Glomerular endothelial cell (primary cell): ENCODE results near the gene CCDC59. TPM values are rescaled to one million over a fixed set of nuclear protein-coding genes. Genes with fewer than 3 reads are reported as not detected.

ENCODE experiments used
- DNase-seq: peaks from one replicate; pipeline ENCODE4 v3.0.0-alpha.2; 2011; ENCODE audit warnings: low read depth, low spot score; ENCODE audit errors: extremely low read depth
- total RNA-seq: library from RNA; depleted of rRNA; stranded (reverse); fragments of >200 nt; gene quantifications from 2 replicates; pipeline ENCODE4 v1.2.3, GENCODE V29; 2015

CCDC59 gene
- total RNA-seq, 1 donor from 2014 or later, result 53.1 TPM

DNA sequence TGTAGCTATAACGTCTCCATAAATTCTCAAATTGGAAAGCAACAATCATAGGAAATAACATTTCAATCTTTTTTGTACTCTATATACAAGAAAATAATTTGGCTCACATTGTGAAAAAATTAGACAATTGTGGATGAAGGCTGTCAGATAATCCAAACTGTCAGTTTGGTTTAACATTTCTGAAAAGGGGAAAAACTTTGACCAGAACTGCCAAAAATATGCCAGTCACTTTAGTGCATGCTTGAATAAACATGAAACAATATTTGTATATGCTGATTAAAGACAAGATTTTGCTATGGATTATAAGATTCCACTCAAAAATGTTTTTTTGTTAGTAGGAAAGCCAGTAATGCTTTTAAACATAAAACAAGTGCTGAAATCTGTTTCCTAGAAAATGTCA is 38.9 kb downstream of the CCDC59 start:
- no peak for DNase-seq

GRCh38 chr12:82314406-82314892 is 43.7 kb downstream of the CCDC59 start:
- DNase-seq, result no peak

Other genes with a start within 250 kb of the CCDC59 start
- 4.8 and 14.5 TPM in 2 replicates for gene METTL25, start 142 bp upstream of the CCDC59 start, total RNA-seq